ENCODE results near the gene TMPRSS7.

TMPRSS7 gene

DNA sequence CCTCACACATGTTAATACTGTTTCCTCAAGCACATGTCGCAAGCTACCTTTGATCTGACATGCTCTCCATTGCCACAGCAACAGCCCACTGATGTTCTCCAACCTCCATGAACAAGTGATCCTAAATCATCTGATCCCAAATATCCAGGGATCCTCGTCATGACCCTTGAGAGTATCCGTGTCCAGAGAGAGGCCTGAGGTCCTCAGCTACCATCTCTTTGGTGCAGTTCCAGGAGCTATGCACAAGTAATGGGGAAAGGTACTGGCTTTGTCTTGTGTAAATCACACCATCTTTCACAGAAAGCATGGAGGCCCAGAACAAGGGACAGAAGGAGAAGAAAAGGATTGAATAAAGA is 96.1 kb downstream of the TMPRSS7 start:
- DNase-seq = no peak

All from NCI-H2029 treated with DMSO at 0.1 percent for 48 hours (cell line).